HG03097 (cell line): ENCODE measurements around the gene PTPRD.

Experiments used
- ATAC-seq: cut with Tn5 transposase; IDR thresholded peaks from one replicate; pipeline ENCODE4 v1.9.1; 2021; ENCODE audit not compliant: unreplicated experiment, low FRiP score

Gene PTPRD

DNA sequence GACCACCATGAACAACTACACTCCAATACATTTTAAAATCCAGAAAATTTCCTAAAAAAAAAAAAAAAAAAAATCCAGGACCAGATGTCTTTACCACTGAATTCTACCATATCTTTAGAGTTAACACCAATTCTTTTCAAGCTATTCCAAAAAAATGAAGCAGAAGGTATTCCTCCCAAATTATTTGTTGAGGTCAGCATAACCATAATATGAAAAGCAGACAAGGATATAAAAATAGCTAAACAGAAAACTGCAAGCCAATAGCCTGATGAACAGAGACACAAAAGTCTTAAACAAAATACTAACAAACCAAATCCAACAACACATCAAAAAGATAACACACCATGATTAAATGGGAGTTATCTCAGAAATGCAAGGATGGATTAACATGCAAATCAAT, 695.4 kb downstream of the PTPRD start:
- no peak for ATAC-seq

DNA sequence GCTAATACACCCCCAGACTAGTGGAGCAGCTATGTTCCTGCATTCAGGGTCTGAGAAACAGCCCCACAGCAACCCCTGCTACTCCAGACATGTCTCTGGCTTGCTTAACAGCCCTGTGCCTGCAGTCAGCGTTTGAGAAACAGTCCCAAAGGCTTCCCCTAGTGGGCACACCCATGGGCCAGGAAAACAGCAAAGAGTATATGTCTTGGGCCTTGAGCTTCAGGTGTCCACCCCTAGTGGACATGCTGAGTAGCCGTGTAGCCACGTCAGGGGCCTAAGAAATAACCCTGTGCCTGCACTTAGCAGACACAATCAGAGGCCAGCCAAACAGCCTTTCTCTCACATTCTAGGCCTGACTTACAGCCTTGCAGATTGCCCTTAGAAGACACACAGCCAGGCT, 698.6 kb downstream of the PTPRD start:
- no peak for ATAC-seq

DNA sequence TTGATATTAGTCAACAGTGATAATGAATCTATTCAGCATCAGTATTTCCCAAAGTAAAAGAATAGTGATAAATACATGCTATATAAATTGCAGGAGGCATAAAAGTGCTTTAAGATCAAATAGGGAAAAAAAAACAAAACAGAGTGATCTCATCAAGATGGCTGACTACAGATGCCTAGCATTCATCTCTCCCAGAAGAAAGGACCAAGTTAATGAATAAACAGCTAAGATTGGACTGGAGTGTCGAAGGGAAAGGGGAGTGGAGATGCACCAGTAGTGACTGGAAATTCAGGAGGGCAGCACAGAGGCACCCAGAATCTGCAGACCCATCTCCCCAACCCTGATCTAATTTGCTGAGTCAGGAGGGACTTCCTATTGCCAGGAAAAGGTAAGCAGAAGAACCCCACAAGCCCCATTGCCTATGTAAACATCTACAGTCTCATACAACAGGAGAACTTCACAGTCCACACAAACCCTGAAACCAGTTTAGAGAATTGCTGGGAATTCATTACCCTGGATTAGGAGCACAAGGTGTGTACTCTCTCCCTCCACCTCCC, 699.4 kb downstream of the PTPRD start:
- ATAC-seq: no peak

DNA sequence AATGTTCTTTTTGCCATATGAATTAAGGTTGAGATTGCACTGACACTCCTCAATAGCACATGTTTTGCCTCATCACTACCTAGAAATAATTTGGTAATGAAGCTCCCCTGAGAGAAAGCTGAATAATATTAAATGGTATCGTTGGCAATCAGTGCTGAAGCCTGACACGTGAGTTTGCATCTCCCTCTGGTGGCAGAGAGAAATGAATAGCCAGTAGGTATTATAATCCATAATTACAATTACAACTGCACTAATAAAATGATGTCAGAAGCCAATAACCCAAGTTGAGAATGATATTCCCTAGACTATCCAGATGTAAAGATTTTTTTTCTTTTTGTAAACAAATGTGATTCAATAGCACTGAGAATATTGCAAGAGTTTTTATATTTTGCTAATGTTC, 700.3 kb downstream of the PTPRD start:
- ATAC-seq: no peak

DNA sequence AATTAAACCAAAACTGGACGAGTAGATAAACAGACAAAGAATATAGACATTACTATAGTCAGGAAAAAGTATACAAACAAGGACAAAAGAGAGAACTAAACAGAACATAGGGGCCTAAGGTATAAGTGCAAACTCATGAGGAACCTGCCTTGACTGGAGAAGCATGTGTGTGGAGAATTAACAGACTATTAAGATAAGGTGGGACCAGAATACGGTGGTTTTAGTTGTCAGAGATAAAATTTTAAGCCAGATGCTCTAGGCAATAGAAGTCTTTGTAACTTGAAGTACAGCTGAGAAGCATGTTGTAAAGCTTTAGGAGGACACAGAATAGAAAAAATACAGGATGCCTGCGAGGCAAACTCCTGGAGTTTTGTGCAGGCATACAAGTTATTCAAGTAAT, 707.1 kb downstream of the PTPRD start:
- ATAC-seq: no peak

DNA sequence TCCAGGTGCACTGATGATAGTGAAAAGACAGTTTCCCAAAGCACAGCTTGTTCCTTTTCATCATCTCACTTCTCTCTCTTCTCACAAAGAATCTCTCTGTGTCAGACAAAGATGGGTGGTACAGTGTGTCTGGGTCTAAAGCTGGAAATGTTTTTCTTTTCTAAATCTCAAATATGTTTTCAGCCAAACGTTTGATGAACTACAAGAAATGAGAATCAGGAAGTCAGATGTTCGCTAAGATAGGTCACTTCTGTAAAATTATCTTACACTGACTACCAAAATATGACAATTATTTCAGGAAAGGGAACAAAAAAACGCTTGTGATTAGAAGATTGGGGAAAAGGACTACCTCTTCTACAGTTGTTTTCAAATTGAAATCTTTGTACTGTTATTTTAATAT, 708.8 kb downstream of the PTPRD start:
- ATAC-seq: no peak

DNA sequence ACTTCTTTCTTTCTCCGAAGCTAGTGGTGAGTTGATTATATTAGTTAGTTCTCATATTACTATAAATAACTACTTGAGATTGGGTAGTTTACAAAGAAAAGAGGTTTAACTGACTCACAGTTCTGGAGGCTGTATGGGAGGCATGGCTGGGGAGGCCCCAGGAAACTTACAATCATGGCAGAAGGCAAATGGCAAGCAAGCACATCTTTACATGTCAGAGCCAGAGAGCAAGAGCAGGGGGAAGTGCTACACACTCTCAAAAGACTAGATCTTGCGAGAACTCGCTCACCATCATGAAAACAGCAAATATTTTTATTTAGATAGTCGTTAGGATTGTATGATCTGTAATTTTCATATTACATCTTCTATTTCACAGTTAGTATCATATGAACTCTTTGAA, 711.2 kb downstream of the PTPRD start:
- ATAC-seq: no peak

DNA sequence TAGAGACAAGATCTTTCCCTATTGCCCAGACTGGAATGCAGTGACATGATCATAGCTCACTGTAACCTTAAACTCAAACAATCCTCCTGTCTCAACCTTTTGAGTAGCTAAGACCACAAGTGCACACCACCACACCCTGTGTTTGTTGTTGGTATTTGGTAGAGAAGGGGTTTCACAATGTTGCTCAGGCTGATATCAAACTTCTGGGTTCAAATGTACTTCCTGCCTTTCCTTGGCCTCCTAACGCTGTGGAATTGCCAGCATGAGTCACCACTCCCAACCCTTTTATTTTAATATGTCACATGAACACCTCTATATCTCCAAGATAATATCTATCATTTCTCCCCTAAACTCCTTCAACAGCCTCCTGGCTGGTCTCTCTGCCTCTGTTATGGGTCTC, 719.0 kb downstream of the PTPRD start:
- ATAC-seq: no peak

DNA sequence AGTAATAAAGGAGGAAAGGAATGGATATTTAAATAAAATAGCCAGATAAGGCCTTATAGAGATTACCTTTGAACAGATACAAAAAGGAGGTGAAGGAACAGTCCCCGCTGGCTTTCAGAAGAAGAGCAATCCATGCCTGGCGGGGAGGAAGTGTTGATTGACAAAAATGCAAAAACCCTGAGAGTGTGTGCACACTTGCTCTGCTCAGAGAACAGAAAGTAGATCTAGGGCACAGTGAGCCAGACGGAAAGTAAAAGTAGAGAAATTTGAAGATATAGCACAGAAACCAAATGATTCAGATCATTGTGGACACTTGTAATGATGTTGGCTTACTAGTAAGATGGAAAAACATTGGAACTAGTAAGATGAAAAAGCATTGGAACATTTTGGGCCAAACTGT, 720.6 kb downstream of the PTPRD start:
- ATAC-seq: no peak

DNA sequence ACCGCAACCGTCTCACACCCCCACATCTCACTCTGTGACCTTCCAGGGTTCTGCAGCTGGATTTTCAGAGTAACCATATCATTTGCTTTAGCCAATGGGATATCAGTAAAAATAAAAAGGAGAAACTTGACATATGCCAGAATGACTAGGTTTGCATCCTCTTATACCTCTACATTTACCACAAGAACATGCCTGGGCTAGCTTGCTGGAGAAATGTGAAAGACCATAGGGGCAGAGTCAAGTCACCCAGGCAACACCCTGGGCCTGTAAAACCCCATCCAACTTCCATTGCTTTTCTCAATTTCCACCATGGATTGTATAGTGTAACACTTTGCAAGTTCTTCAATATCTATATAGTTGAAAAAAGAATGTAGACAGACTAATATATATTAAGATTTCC, 731.1 kb downstream of the PTPRD start:
- ATAC-seq: no peak

DNA sequence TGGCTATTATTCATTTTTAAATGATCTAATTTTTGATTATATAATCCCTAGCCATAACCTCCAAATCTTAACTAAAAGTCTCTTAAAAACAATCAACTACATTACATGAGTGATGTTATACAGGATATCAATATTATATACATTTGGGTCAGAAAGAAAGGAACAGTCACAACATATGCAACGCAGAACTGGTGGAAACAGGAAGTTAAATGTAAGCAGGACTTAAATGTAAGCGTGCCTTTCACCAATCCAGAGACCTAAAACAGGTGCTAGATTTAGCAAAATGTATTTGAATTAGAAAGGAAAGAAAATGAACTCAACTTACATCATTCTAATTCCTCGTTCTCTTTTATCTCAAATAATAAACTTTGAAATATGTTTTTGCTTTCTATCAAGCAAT, 738.5 kb downstream of the PTPRD start:
- no peak for ATAC-seq

DNA sequence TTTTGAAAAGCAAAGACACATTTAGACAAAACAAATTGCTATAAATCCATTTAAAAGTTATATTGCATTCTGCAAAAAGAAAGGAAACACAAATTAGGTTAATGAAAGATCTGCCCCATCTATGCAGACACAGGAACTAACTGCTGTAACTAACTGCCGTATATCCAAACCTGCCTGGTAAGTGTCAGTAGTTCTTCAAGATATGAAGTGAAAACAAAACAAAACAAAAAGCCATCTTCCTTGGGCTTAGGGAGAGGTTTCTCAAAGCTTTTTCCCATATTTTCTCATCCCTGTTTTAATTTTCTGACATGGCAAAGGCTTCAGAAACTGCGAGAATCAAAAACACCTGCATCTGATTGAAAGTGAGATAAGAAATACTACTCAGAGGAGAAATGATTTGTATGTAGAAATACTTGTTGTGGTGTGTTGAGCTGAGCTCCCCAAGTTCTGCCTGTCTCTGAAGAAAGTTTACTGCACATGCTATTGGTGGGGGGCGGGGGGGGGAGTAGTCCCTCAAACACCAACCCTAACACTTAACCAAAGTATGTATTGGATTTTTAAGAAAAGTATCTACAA, 750.5 kb downstream of the PTPRD start:
- ATAC-seq: no peak

DNA sequence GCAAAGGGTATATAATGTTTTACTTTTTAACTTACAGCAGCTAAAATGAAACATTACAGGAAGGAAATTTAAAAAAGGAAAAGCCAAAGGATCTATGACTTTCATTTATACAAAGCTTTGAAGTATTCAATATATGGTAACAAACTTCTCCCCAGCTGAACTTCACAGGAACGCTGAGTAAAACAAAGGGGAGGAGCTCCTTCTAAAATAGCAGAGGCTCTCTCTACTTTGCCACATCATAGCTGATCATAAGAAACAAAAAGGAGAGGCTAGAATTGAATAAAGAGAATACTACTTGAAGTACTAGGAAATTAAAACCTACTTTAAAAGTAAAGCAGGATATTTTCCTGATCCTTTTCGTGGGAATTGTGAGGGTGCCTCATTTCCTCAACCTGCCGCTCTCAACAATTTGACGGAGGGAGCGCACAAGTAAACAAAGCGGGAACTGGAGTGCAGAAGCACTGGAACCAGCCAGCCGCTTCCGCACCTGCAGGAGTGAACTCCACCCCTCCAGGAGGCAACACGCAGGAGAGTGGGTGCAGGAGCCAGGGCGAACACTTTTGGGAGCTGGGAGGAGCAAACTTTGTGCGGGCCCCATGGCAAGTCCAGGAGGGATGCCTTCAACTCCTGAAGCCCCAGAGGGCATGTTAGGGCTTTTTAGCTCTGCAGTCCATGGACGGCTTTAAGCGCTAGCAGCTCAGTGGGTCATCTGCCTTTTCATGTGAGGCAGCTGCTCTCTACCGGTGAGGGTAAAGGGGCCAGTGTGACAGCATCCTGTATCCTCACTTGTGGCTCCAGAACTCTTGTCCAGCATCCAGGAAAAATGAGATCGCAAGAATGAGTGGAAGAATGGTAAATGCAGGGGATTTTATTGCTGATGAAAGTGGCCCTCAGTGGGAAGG, 757.4 kb downstream of the PTPRD start:
- ATAC-seq: no peak

DNA sequence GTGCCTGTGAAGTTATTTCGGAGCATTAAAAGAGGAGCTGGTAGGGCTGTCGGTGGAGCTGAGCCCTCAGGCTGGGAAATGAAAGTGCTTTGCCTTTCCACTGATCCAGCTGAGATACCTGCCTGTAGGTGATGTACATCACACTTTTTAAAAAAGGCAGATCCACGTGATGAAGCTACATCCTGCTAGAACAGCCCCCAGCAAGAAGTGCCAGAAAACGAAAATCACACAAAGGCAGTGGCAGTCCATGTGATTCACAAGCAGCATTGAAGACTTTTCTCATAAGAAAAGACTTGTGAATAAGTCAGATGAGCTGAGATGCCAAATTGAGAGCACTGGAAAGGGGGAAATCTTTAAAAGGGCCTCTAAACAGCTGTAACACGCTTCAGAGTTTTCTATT, 765.1 kb downstream of the PTPRD start:
- no peak for ATAC-seq

DNA sequence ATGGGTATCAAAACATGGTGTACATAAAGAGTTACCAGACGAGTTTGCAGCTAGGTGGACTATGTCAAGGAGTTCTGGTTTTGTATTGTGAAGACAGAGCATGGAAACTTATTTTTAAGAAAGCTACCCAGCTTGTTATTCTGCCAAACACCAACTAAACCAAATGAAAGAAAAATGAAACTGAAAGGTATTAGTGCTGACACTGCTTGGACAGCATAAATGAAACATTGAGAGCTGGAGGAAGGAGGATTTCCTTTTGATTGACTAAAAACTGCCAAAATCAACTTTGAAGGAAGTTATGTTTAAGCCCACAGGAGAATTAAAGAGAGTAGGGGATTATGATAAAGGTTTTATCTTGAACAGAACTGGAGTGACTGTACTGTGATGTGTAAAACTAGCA, 766.2 kb downstream of the PTPRD start:
- peak; percentile 94 for ATAC-seq

DNA sequence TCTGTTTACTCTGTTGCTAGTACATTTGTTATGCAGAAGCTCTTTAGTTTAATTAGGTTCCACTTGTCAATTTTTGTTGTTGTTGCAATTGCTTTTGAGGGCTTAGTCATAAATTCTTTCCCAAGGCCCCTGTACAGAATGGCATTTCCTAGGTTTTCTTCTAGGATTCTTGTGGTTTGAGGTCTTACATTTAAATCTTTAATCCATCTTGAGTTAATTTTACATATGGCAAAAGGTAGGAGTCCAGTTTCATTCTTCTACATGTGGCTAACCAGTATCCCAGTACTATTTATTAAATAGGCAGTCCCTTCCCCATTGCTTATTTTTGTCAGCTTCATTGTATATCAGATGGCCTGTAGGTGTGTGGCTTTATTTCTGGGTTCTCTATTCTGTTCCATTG, 792.4 kb downstream of the PTPRD start:
- ATAC-seq: no peak

DNA sequence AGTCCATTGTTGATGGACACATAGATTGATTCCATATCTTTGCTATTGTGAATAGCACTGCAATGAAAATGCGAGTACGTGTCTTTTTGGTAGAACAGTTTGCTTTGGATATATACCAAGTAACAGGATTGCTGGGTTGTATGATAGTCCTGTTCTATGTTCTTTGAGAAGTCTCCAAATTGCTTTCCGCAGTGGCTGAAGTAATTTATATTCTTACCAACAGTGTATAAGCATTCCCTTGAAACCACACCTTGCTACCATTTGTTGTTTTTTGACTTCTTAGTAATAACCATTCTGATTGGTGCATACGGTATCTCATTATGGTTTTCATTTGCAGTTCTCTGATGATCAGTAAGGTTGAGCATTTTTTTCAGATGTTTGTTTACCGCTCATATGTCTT, 792.9 kb downstream of the PTPRD start:
- no peak for ATAC-seq

DNA sequence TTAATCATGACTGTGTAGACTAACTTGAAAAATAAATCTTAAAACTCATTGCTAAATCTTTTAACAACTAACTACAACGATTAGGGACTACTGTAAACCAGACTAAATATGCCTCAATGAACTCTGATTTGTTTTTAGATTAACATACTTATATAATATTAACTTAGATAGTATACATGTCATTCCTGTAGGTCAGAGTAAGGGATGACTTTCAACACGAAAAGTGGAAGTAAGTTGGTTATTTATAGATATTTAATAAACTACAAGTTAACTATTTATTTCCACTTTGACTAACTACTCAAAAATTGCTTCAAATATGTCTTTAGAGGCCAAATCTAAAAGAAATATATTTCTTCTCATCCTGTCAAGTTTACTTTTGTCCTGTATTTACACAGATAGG, 795.6 kb downstream of the PTPRD start:
- ATAC-seq: no peak

DNA sequence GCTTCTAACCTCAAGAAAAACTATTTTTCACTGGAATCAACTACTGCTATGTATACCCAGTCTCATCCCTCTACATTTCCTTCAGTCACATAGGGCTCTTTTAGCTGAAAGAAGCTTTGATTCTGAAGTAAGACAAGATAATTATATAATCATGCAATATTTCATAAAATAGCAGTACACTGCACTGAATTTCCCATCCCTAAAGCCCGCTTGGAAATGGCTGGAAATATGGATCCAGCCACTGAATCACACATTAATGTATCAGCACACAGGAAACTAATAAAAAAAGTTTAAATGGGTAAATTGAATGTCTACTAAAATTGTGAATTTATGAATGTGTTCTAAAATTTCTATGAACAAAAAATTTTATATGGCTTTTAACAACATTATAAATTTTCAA, 808.7 kb downstream of the PTPRD start:
- ATAC-seq: no peak

DNA sequence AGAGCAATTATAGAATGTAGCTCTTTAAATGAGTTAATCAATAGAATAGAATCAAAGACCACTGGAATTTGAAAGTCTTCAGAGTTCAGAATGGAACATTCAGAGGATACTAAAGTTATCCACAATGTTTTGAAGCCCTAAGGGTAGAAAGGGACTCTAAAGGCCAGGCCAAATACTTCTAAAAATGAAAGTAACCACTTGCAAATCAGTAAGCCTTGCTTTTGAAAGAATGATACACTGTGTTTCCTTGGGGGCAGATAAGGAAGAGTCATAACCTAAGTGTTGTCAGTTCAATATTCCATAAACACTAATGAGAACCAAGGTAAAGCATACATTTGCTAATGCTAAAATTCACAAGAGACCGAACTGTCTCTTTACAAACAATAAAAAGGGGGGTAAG, 813.5 kb downstream of the PTPRD start:
- ATAC-seq: no peak

DNA sequence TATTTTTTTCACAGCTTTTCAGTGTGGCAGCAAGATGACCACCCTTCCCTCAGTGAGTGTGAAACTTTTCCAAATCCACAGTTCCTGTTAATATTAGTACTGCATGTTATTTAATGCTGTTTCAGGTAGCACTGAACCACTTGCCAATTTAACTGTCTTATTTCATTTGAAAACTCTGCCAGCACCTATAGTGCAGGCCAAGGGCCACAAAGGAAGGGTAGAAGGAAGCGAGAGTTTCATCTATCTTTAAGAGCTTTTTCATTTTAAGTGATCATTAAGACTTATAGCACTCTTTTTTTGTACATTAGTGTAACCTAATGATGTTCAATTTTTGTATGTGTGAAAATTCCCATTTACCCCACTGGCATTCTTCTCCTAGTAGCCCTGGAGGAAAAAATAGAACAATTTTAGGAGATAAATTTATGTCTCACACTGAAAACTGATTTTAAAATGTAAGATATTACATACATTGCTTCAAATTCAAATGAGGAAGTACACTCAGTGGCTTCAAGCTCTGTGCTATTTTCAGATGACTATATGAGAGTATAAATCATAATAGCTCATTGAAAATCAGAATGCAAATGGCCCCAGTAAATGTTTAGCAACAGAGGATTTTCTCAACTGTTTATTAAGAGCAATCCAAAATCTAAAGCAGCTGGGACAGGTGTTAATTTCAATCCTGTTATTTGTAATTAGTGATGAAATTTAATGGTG, 820.5 kb downstream of the PTPRD start:
- no peak for ATAC-seq
